ENCODE data around the gene LIM2.

The LIM2 gene

GRCh38 chr19:51339313-51339686, 48.5 kb downstream of the LIM2 start:
- H3K4me3 ChIP-seq (ENCODE audit: low read depth, low read length), result peak overlapping the region; percentile 58
- no peak for TF ChIP-seq CTCF (IDR thresholded peaks at IDR 0.05; ENCODE audit: insufficient read depth, low read depth, low read length, missing control alignments)
- DNase-seq (ENCODE audit: low read depth), result no peak

GRCh38 chr19:51338563-51339312, 49.0 kb downstream of the LIM2 start:
- TF ChIP-seq CTCF (IDR thresholded peaks at IDR 0.05; ENCODE audit: insufficient read depth, low read depth, low read length, missing control alignments), result peak; percentile 89
- peak; percentile 89 for DNase-seq (ENCODE audit: low read depth)
- peak overlapping the region; percentile 58 for H3K4me3 ChIP-seq (ENCODE audit: low read depth, low read length)

- H3K4me3 ChIP-seq (ENCODE audit: low read depth, low read length), result no peak overlapping the region
- no peak for TF ChIP-seq CTCF (IDR thresholded peaks at IDR 0.05; ENCODE audit: insufficient read depth, low read depth, low read length, missing control alignments)
- DNase-seq (ENCODE audit: low read depth), result no peak
Measured at GRCh38 chr19:51337861-51338562, 49.8 kb downstream of the LIM2 start.

- DNase-seq (ENCODE audit: low read depth), result no peak
- no peak for TF ChIP-seq CTCF (IDR thresholded peaks at IDR 0.05; ENCODE audit: insufficient read depth, low read depth, low read length, missing control alignments)
- H3K4me3 ChIP-seq (ENCODE audit: low read depth, low read length), result no peak overlapping the region
Measured at GRCh38 chr19:51337141-51337860, 50.5 kb downstream of the LIM2 start.

GRCh38 chr19:51333836-51334460, 53.8 kb downstream of the LIM2 start:
- DNase-seq (ENCODE audit: low read depth), result peak; percentile 30
- no peak overlapping the region for H3K4me3 ChIP-seq (ENCODE audit: low read depth, low read length)
- no peak for TF ChIP-seq CTCF (IDR thresholded peaks at IDR 0.05; ENCODE audit: insufficient read depth, low read depth, low read length, missing control alignments)

GRCh38 chr19:51331716-51332115, 56.1 kb downstream of the LIM2 start:
- TF ChIP-seq CTCF (IDR thresholded peaks at IDR 0.05; ENCODE audit: insufficient read depth, low read depth, low read length, missing control alignments), result no peak
- H3K4me3 ChIP-seq (ENCODE audit: low read depth, low read length), result no peak overlapping the region
- DNase-seq (ENCODE audit: low read depth), result no peak

Measured in GM12865 (cell line).